HG02623 (cell line): Measurements from ENCODE around the gene HLX.

Experiments
- ATAC-seq: cut with Tn5 transposase; IDR thresholded peaks from one replicate; pipeline ENCODE4 v1.9.1; 2021; ENCODE audit warnings: moderate library complexity; ENCODE audit not compliant: unreplicated experiment

HLX gene

DNA sequence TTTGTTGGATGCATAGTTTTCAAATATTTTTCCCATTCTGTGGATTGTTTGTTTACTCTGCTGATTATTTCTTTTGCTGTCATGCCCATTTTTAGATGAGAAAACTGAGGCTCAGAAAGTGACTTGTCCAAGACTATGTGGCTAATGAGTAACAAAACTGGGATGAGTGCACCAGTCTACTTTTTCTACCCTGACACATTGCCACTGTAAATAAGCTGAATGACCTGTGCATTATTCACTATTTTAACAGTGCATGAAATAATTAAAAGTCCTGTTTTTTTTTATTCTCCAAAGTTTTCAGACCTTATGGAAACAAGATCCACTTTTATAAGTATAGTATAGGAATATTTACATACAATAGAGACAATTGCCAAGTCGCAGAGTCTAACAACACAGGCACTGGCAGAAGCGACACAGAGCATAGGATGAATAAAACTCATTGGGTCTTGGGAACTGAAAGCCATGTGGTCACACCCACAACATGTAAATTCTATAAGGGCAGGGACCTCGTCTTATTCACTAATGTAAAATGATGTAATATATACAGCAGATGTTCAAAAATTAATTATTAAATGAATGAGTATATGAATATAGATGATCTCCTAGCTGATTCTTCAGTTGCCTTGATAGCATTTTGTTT is 45.2 kb downstream of the HLX start:
- ATAC-seq: no peak

DNA sequence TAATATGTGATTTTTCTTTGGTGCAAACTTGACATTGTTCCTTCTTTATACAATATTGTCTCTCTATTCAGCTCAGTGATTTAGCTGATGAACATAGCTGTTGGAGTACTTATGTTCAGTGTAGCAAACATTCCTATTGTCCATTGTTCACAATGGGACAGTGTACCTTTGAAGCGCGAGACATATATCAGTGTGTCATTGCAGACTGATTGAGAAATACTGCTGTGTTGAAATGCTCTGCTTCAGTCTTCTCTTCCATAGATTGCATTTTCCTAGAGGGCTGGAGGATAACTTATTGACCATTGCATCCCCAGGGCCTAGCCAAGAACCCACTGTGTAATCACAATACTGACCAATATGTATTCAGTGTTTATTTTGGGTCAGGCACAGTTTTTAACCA is 46.5 kb downstream of the HLX start:
- no peak for ATAC-seq

DNA sequence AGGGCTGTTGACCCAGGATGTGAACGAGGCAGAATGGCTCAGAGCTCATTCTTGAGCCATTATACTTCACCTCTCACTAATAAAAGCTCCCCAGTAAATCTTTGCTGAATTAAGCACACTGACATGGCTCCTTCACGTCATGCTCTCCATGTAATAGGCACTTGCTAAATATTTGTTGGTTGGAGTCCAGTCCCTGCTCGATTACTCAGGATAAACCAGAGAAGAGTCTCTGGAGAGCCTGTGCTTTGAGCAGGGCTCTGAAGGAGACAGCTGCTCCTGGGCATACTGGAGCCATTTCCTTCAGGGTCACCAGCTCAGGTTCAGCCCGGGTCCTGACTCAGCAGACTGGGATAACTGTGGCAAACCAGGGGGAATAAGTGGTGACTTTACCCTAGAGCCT is 46.9 kb downstream of the HLX start:
- ATAC-seq: no peak

DNA sequence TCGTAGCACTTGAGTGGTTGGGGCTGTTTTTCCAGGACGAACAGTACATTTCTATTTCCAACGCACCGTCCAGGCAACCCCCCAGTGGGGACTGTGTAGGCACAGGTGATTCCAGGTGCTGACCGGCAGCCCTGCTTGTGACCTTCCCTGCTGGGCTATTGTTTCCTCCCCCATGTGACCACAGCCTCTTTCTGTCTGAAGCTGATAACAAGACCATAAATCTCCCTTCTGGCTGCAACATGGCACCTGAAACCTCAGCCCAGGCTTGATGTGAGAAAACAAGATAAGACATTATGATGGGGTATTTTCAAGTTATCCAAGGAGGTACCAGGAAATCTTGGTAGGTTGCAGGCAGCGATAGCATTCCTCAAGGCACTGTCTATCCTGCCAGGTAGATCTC is 48.2 kb downstream of the HLX start:
- ATAC-seq: no peak

DNA sequence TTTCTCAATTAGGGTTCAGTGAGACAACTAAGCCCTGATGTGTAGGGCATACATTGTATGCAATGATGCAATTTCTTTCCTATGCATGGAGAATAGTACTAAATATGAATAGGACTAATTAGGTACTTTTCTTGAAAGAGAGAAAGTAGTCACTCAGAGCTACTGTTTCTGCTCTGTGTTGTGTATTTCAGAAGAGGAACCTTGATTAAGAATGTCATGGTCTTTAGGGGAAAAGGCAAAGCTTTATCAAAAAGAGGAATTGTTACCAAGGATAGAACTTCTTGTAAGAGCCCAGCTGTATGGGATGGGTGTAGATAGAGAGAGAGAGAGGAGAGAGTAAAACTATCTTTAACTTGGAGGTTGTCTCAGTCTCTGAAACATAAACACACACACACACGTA is 49.1 kb downstream of the HLX start:
- no peak for ATAC-seq

DNA sequence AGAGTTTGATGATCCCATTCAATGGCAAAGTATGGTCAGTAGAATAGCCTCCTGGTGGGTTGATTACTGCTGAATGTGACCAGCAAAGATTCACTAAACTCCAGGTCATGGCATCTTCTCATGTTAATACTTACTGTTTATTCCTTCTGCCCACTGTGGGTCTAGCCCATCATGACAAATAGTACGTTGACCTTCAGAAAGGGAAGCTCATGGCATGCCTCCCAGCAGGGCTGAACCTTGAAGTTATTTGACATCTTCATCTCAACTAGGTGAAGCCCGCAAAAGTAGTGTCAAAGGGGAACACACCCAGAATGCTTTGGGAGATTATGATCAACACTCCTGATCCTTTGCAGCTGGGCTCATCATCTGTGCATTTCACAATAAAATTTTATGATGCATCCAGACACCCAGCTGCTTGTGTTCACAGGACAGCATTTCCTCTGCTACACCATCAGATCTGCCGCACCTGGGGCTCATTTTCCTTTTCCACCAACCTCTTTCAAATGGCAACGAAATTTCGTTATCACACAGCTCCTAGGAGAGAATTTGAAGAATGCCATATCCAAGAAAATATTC is 49.6 kb downstream of the HLX start:
- ATAC-seq: no peak

DNA sequence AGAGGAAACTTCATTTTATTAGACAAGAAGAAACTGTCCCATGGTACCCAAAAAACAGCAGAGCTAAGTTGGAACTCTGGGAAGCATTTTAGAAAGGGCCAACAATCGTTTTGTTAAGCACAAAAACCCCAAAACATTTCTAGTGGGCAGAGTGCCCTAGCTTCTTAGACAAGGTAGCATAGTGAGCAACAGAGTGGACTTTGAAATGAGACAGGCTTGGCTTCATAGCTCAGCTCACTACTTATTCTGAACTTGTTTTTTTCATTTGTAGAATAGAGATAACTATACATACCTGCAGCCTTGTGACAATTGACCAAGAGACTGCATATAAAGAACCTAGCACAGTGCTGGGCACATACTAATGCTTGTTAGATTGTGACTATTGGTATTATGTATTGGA is 50.1 kb downstream of the HLX start:
- ATAC-seq: no peak
